Activated T-cell treated with anti-CD3 and anti-CD28 coated beads, Interleukin-2, amount 50 U/mL, for 24 hours (primary cell): ENCODE results near the gene TSPAN17.
"Not testable (repeated sequence)": the region's sequence is repeated elsewhere in the genome, so short reads cannot be mapped to it uniquely, and the experiment has no call there.

Experiments
- DNase-seq: peaks from one replicate; pipeline ENCODE4 v3.0.0-alpha.2; 2020
- H3K27ac Mint-ChIP-seq: 2 replicates; pipeline ENCODE4 v1.8.0; 2020; ENCODE audit warnings: mild to moderate bottlenecking, mixed read lengths
- H3K27me3 Mint-ChIP-seq: 2 replicates; pipeline ENCODE4 v1.8.0; 2020; ENCODE audit warnings: mixed read lengths
- H3K36me3 Mint-ChIP-seq: 2 replicates; pipeline ENCODE4 v1.8.0; 2020; ENCODE audit warnings: low read depth, mixed read lengths
- H3K4me1 Mint-ChIP-seq: 2 replicates; pipeline ENCODE4 v1.8.0; 2020; ENCODE audit warnings: low read depth, mixed read lengths
- H3K4me3 Mint-ChIP-seq: 2 replicates; pipeline ENCODE4 v1.8.0; 2020; ENCODE audit warnings: mild to moderate bottlenecking, moderate library complexity, mixed read lengths
- H3K9me3 Mint-ChIP-seq: 2 replicates; pipeline ENCODE4 v1.8.0; 2020; ENCODE audit warnings: mixed read lengths

The TSPAN17 gene

GRCh38 chr5:176647030-176647842 is at the start of gene TSPAN17:
Gene TSPAN17 (plus strand): TSS chr5:176647484. CDS start chr5:176647616, 132 bp downstream.
- H3K27ac Mint-ChIP-seq, result peak within 1 kb of the TSS; percentile 94
- no peaks in the 10 kb centered on the region for H3K9me3 Mint-ChIP-seq
- peaks cover 56% of the 10 kb centered on the region for H3K4me1 Mint-ChIP-seq
- peak; percentile 100 for DNase-seq
- H3K36me3 Mint-ChIP-seq, result peaks cover 9% of the 10 kb centered on the region
- H3K4me3 Mint-ChIP-seq, result peak within 1 kb of the TSS; percentile 87
- no peaks in the 10 kb centered on the region for H3K27me3 Mint-ChIP-seq

DNA sequence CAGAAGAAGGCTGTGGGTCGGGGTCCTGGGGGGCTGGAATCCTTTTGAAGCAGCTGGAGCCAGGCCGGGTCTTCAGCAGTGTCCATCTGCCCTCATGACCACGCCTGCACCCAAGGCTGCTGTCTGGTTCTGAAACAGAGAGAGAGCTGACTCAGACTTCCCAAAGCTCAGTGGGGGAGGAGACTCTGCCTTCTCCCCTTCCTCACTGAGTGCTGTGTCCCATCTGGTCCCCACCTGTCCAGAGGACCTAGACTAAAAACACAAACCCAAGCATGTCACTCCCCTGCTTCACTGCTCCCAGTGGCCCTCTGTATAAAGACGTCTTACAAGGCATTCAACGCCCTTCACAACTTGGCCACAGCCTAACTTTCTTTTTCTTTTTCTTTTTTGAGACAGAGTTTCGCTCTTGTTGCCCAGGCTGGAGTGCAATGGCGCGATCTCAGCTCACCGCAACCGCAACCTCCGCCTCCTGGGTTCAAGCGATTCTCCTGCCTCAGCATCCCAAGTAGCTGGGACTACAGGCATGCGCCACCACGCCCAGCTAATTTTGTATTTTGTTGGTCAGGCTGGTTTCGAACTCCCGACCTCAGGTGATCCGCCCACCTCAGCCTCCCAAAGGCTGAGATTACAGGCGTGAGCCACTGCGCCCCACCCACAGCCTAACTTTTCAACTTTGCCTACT is 47.4 kb upstream of the TSPAN17 start:
- H3K27me3 Mint-ChIP-seq, H3K36me3 Mint-ChIP-seq, H3K9me3 Mint-ChIP-seq, H3K27ac Mint-ChIP-seq, H3K4me3 Mint-ChIP-seq, DNase-seq: not testable (repeated sequence)
- H3K4me1 Mint-ChIP-seq, result peaks cover 12% of the 10 kb centered on the region

GRCh38 chr5:176601901-176602482 is 45.3 kb upstream of the TSPAN17 start:
- H3K4me3 Mint-ChIP-seq, result no peak overlapping the region
- no peak overlapping the region for H3K27ac Mint-ChIP-seq
- H3K36me3 Mint-ChIP-seq, result no peaks in the 10 kb centered on the region
- peaks cover 5% of the 10 kb centered on the region for H3K4me1 Mint-ChIP-seq
- DNase-seq, result no peak
- peaks cover 3% of the 10 kb centered on the region for H3K27me3 Mint-ChIP-seq
- H3K9me3 Mint-ChIP-seq, result no peaks in the 10 kb centered on the region

DNA sequence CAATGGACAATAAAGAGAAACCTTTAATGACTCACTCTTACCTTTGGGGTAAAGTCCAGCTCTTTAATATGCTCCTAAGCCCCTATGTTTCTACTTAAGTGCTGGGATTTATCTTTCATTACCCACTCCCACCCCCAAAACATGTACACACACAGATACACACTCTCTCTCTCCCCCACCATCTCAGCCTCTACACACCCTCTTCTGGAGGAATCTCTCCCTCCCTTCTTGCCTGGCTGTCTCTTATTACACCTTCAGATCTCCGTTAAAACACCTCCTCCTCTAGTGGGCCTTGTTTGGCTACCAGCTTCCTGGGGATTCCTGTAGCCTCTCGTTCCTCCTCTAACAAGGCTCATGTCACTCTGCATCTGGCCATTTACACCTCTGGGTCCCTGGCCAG is 44.2 kb upstream of the TSPAN17 start:
- Mint-ChIP-seq H3K27me3 (peaks cover 3% of the 10 kb centered on the region), H3K4me3 (no peak overlapping the region), H3K36me3 (no peaks in the 10 kb centered on the region), H3K9me3 (no peaks in the 10 kb centered on the region), H3K4me1 (peaks cover 5% of the 10 kb centered on the region), H3K27ac (no peak overlapping the region)
- no peak for DNase-seq

GRCh38 chr5:176606032-176606431 is 41.3 kb upstream of the TSPAN17 start:
- Mint-ChIP-seq H3K36me3 (no peaks in the 10 kb centered on the region), H3K4me3 (no peak overlapping the region), H3K27ac (no peak overlapping the region), H3K4me1 (peaks cover 11% of the 10 kb centered on the region), H3K27me3 (peaks cover 14% of the 10 kb centered on the region), H3K9me3 (no peaks in the 10 kb centered on the region)
- DNase-seq, result no peak

DNA sequence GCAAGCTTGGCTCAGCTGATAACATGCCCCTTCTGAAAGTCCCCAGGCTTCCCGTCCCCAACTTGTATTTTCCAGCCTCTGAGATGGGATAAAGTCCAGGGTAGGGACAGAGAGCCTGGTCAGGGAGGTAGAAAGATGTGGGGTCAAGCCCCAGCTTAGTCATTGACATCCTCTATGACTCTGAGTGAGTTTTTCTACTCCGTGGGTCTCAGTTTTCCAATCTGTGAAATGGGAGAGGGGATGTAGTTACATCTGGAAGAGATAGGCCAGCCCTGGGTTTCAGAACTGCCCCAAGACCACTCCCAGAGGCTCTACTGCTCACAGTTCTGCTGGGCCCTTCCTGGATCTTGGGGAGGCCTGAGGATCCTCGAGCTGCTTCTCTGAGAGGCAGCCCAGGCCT is 40.4 kb upstream of the TSPAN17 start:
- no peaks in the 10 kb centered on the region for H3K9me3 Mint-ChIP-seq
- H3K4me1 Mint-ChIP-seq, result peaks cover 14% of the 10 kb centered on the region
- H3K27me3 Mint-ChIP-seq, result peaks cover 20% of the 10 kb centered on the region
- H3K4me3 Mint-ChIP-seq, result no peak overlapping the region
- no peak overlapping the region for H3K27ac Mint-ChIP-seq
- H3K36me3 Mint-ChIP-seq, result no peaks in the 10 kb centered on the region
- no peak for DNase-seq

DNA sequence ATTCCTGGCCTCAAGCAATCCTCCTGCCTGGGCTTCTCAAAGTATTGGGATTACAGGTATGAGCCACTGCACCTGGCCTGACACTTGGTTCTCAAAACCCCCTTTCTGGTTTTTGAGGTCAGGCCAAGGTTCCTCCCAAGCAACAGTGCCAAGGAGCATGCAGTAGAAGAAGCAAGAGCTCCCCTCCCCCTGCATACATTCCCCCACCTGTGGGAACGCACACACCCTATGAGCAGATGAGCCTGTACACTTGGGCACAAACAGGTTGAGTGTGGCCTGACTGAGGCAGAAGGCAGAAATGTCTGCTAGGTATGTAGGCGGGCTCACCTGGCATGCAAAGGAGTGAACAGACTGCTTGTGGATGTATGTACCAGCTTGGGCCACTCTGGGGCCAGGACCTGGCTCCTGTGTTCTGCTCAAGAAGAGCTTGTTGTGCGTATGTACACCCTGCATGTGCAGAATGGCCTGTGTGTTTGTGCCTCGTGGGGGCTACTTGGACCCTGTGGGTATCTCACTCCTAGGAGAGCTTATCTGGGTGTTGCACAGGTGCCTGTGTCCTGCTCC is 39.1 kb upstream of the TSPAN17 start:
- Mint-ChIP-seq H3K9me3 (no peaks in the 10 kb centered on the region), H3K36me3 (no peaks in the 10 kb centered on the region), H3K27ac (no peak overlapping the region), H3K27me3 (peaks cover 32% of the 10 kb centered on the region), H3K4me3 (peak overlapping the region; percentile 80), H3K4me1 (peaks cover 14% of the 10 kb centered on the region)
- no peak for DNase-seq

- Mint-ChIP-seq H3K36me3 (no peaks in the 10 kb centered on the region), H3K9me3 (no peaks in the 10 kb centered on the region), H3K27ac (peak overlapping the region; percentile 88), H3K4me1 (peaks cover 14% of the 10 kb centered on the region), H3K27me3 (peaks cover 33% of the 10 kb centered on the region), H3K4me3 (peak overlapping the region; percentile 80)
- DNase-seq, result peak; percentile 56
Observed at GRCh38 chr5:176608937-176609723, 38.2 kb upstream of the TSPAN17 start.

- Mint-ChIP-seq H3K27ac (peak within 1 kb of the TSS; percentile 88), H3K36me3 (no peaks in the 10 kb centered on the region), H3K4me3 (peak within 1 kb of the TSS; percentile 80), H3K4me1 (peaks cover 14% of the 10 kb centered on the region), H3K27me3 (peaks cover 36% of the 10 kb centered on the region), H3K9me3 (no peaks in the 10 kb centered on the region)
- peak; percentile 84 for DNase-seq
Observed at GRCh38 chr5:176609724-176610434, 37.4 kb upstream of the TSPAN17 start, which contains the start of gene GPRIN1. Gene GPRIN1 (minus strand): TSS chr5:176610156. CDS start chr5:176599834, 10,322 bp downstream.

GRCh38 chr5:176610435-176610773 is 36.9 kb upstream of the TSPAN17 start:
- Mint-ChIP-seq H3K4me3 (peak overlapping the region; percentile 67), H3K36me3 (no peaks in the 10 kb centered on the region), H3K4me1 (peaks cover 14% of the 10 kb centered on the region), H3K27me3 (peaks cover 37% of the 10 kb centered on the region), H3K27ac (no peak overlapping the region), H3K9me3 (no peaks in the 10 kb centered on the region)
- no peak for DNase-seq

GRCh38 chr5:176611435-176611834 is 35.8 kb upstream of the TSPAN17 start:
- peaks cover 14% of the 10 kb centered on the region for H3K4me1 Mint-ChIP-seq
- no peaks in the 10 kb centered on the region for H3K9me3 Mint-ChIP-seq
- no peaks in the 10 kb centered on the region for H3K36me3 Mint-ChIP-seq
- peak; percentile 53 for DNase-seq
- H3K4me3 Mint-ChIP-seq, result no peak overlapping the region
- no peak overlapping the region for H3K27ac Mint-ChIP-seq
- peaks cover 47% of the 10 kb centered on the region for H3K27me3 Mint-ChIP-seq

DNA sequence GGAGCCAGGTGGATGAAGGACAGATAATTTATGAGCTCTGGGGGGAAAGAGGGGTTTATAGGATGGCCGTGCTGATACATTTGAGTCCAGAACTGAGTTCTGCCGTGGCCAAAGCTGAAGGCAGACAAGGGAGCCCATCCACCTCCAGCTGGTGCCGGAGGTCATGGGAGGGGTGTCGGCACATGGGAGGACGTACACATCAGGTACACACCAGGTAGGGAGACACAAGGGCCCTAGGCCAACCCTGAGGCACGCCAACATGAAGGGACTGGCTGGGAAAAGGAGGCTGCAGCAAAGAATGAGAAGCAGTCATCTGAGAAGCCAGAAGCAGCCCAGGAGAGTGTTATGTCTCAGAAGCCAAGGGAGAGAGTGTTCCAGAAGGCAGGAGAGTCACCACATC is 35.3 kb upstream of the TSPAN17 start:
- DNase-seq, result no peak
- Mint-ChIP-seq H3K36me3 (no peaks in the 10 kb centered on the region), H3K9me3 (no peaks in the 10 kb centered on the region), H3K4me1 (peaks cover 14% of the 10 kb centered on the region), H3K4me3 (no peak overlapping the region), H3K27me3 (peaks cover 52% of the 10 kb centered on the region), H3K27ac (no peak overlapping the region)

GRCh38 chr5:176612855-176613254 is 34.4 kb upstream of the TSPAN17 start:
- no peak for DNase-seq
- H3K4me1 Mint-ChIP-seq, result peaks cover 14% of the 10 kb centered on the region
- H3K27ac Mint-ChIP-seq, result no peak overlapping the region
- H3K9me3 Mint-ChIP-seq, result no peaks in the 10 kb centered on the region
- H3K36me3 Mint-ChIP-seq, result no peaks in the 10 kb centered on the region
- H3K27me3 Mint-ChIP-seq, result peaks cover 61% of the 10 kb centered on the region
- H3K4me3 Mint-ChIP-seq, result no peak overlapping the region
